GM19372 (cell line): Measurements from ENCODE around the gene EGLN3.

Experiments used
- ATAC-seq: cut with Tn5 transposase; IDR thresholded peaks from one replicate; pipeline ENCODE4 v1.9.1; 2021; ENCODE audit warnings: mild to moderate bottlenecking, low read depth, moderate library complexity; ENCODE audit not compliant: unreplicated experiment

EGLN3 gene

DNA sequence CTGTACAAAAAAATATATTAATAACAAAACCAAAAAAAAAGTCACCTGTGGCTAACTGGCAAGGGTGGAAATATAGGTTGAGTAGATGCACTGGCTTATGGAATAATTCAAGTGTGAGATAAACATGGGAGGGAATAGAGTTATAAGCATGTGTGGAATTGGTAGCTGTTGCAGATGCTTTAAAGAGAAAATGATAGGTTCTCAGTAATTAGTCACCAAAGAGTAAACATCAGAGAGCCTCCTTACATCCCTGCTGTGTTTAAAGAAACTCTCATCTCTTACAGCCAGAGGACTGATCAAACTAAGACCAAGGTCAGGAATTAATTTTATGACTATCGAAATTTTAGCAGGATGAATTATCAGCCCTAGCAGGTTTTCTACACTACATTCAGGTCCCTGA lies 70.5 kb downstream of the EGLN3 start:
- ATAC-seq = no peak

DNA sequence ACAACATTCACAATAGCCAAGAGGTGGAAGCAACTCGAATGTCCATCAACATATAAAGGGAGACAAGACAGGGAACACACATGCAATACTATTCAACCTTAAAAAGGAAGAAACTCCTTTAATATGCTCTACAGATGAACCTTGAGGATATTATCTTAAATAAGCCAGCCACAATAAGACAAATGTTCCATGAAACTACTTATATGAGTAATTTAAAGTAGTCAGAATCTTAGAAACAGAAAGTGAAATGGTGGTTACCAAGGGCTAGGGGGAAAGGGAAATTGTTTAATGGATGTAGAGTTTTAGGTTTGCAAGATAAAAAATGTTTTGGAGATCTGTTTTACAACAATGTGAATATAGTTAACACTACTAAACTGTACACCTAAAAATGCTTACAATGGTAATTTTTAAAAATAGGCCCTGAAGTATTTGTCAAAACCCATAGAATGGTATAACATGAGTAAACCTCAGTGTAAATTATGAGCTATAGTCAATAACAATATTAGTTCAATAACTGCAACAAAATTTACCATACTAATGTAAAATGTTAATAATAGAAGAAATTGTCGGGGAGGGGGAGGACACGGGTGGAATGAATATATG lies 71.1 kb downstream of the EGLN3 start:
- ATAC-seq = no peak

GRCh38 chr14:33876274-33876673 lies 74.6 kb downstream of the EGLN3 start:
- ATAC-seq = no peak
